HG03439 (cell line): ENCODE measurements around the gene MYO16.
"Not testable (repeated sequence)": the region's sequence is repeated elsewhere in the genome, so short reads cannot be mapped to it uniquely, and the experiment has no call there.

Source experiments
- ATAC-seq: cut with Tn5 transposase; IDR thresholded peaks from one replicate; pipeline ENCODE4 v1.9.1; 2021; ENCODE audit warnings: mild to moderate bottlenecking, moderate library complexity; ENCODE audit not compliant: unreplicated experiment

Gene MYO16

DNA sequence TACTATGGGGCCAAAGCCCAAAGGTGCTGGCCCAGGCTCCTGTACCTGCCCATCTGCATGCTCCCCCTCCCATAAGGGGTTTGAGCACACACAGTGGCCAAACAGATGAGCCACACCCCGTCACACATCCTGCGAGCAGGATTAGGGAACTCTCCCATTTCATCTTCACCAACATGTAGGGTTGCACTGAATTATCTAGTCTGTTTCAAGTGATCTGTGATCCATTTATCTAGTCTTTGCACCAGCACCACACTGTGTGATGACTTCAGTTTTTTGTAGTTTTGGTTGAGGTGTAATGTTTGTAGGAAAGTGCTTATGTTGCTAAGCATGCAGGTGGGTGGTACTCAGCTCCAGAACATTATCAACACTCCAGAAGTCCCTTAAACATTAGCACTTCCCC is 249.3 kb downstream of the MYO16 start:
- ATAC-seq = no peak

GRCh38 chr13:108889324-108889984 is 260.0 kb downstream of the MYO16 start:
- no peak for ATAC-seq

GRCh38 chr13:108895220-108895704 is 265.9 kb downstream of the MYO16 start:
- no peak for ATAC-seq

DNA sequence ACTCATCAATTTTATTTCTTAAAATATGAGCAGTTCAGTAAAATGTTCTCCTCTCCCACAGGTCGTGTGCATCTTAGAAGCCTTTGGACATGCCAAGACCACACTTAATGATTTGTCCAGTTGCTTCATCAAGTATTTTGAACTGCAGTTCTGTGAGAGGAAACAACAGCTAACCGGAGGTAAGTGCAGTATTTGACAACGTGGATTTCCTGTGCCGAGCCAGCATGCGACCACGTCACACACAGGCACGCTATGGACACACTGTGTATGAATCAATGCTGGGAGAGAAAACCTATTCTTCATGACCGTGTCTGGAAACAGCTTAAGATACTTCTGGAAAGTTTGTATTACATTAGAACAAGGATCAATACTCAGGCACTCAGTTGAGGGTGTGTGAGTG is 268.5 kb downstream of the MYO16 start:
- no peak for ATAC-seq

- no peak for ATAC-seq
These were observed 273.2 kb downstream of the MYO16 start for GRCh38 chr13:108902405-108903155.

DNA sequence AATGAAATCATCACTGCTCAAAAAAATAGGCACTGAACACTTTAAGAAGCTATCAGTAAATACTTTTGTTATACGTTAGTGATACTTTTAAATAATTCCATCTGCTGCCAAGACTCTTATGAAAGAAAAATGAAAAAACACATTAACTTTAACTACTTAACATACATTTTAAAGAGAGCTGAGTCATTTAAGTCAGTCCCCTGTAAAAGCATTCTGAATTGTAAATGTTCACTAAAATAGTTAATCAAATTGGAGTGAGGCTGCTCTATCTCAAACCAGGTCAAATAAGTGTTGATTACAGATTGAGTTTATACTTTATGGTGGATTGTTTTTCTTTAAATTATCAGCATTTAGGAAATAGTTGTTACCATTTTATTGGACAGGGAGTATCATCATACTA is 274.2 kb downstream of the MYO16 start:
- no peak for ATAC-seq

- ATAC-seq = no peak
These were observed 282.4 kb downstream of the MYO16 start for GRCh38 chr13:108911807-108912206.

DNA sequence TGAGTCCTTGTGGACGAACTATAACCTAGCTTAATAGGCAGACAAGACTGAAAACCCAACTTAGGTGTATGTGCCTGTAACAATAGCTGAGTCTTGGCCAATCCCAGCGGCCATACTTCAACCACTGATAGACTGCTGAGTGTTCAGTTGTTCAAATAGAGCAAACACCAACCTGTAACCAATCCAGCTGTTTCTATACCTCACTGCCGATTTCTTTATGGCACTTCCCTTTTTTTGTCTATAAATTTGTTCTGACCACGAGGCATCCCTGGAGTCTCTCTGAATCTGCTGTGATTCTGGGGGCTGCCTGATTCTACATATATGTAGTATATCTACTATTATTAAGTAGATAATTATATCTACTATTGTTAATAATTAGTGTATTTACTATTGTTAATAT is 284.3 kb downstream of the MYO16 start:
- ATAC-seq = not testable (repeated sequence)

- ATAC-seq = no peak
These were observed 285.8 kb downstream of the MYO16 start for GRCh38 chr13:108915095-108915633.

- peak; percentile 92 for ATAC-seq
These were observed 286.5 kb downstream of the MYO16 start for GRCh38 chr13:108915634-108916512.

- ATAC-seq = no peak
These were observed 288.2 kb downstream of the MYO16 start for GRCh38 chr13:108917581-108917980.

DNA sequence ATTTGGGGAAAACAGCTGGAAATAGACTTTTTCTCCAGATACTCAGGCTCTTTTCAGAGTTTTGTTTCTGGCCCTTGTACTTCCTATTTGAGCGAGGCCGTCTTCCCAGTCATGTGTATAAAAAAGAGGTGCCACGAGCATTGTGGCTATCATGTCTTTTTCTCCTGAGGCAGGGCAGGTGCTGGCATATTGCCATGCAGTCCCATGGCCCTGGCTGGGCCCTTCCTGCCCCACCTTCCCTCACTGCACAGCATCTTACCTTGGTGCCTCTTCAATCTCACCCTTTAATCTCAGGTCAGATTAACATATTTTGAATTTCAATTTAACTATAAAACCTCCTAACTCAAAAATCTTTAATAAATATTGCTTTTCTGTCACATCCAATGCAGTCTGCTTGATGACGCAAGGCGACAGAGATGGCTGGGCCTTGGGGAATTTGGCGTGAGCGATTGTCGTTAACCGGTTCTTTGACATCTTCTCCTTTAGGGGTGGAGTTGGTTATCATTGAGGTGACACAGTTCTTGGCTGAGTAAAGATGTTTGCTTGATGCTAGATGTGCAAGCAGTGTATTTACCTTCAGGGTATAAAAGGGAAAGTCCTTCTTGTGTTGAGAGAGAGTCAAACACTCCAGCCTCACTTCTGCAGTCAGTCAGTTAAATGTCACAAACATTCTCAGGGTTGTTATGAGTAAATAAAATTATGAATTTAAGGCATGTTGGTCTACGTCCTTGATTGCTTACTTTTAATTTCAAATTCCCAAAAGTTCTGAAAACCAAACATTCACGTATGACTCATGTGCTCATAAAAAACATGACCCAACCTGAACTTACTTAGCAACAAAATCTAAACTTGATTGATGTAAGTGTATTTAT is 289.9 kb downstream of the MYO16 start:
- ATAC-seq = no peak

- no peak for ATAC-seq
These were observed 290.7 kb downstream of the MYO16 start for GRCh38 chr13:108920137-108920536.

DNA sequence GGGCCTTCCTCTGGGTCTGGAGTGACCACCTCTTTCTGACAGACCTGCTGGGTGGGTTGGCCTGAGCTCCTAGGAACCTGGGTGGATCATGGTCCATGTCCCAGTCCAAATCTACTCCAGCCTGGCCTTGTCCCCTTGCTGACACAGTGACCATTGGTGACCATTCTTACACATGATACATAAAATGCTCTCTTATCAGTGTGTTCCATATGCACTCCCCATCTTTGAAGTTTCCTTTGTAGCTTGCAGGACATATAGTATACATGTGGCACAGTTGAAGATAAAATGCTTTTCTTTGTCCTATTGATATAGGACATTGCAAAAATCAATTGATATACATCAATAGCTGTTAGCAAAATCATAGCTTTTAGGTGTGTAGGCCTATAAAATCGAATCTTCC is 291.8 kb downstream of the MYO16 start:
- no peak for ATAC-seq

- ATAC-seq = no peak
These were observed 292.7 kb downstream of the MYO16 start for GRCh38 chr13:108922108-108922507.

DNA sequence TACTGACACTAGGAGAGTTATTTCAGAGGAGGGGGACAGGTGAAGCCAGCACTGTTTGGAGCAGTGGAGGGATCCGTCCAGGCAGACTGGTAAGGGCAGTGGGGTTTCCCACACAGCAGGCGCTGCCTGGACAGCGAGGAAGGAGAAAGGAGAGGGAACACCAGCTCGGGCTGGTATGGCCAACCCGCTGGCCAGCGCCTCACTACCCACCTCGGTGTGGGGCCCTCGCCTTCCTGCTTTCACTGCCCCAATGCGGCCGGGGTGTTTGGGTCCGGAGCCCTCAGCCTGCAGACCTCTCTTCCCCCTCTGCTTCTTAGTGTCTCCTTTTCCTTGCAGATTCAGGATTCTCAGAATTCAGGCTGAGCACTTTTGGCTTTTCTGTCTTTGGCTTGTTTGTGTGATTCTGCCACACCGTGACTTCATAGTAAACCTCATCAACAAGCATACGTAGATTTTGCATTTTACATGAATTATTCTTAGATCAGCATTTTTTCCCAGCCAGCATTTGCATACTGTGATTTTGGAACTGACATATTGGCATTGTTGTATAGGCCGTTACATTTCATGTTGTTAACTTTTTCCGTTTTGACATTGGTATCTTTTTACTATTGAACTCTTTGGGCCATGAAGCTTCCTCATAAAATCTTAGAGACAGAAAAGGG is 294.1 kb downstream of the MYO16 start:
- no peak for ATAC-seq

GRCh38 chr13:108924134-108924533 is 294.7 kb downstream of the MYO16 start:
- ATAC-seq = no peak

- ATAC-seq = no peak
These were observed 295.1 kb downstream of the MYO16 start for GRCh38 chr13:108924541-108924940.

DNA sequence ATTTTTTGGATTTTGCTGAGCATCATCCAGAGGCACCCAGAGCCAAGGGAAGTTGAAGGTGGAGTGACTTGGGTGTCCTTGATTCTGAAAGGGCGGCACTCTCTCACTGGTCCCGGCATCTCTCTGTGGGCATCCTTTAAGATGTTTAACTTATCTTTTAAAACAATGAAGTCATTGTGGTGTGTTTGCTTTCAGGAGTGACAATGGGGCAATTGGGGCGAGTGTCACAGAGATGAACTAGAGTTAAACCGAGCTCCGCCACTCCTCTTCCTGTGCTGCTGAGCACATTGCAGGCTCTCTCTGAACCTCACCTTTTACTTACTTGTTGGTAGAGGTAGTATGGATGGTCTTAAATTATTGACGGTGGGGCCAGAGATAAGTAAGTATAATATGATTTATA is 295.7 kb downstream of the MYO16 start:
- no peak for ATAC-seq

- no peak for ATAC-seq
These were observed 297.5 kb downstream of the MYO16 start for GRCh38 chr13:108926862-108927261.
